GM19351 (cell line): ENCODE data around the gene OSBPL7.

ENCODE experiments used
- ATAC-seq: cut with Tn5 transposase; IDR thresholded peaks from one replicate; pipeline ENCODE4 v1.9.1; 2021; ENCODE audit warnings: mild to moderate bottlenecking, moderate library complexity; ENCODE audit not compliant: unreplicated experiment

OSBPL7 gene

GRCh38 chr17:47829870-47830269 lies 8.3 kb upstream of the OSBPL7 start:
- no peak for ATAC-seq

GRCh38 chr17:47823519-47823918 lies 1.9 kb upstream of the OSBPL7 start:
- ATAC-seq = no peak

GRCh38 chr17:47822785-47823184 lies 1.2 kb upstream of the OSBPL7 start:
- no peak for ATAC-seq

DNA sequence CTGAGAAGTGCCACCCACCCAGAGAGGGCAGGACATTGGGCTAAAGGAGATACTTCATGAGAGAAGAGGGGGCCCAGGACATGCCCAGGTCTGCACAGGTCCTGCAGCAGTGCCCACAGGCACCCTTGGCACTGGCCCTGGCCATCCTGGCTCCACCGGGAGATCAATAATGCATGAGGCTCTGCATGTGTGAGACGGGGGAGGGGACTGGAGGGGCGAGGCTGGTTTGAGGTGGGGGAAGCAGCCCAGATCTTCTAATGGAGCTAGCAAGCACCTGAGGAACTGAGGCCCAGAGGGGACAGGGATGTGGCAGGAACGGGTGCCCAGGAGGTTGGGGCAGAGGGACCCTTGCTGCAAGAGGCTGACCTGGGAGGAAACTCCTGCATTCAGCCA lies 567 bp downstream of the OSBPL7 start:
- no peak for ATAC-seq

- no peak for ATAC-seq
These were observed 1.4 kb downstream of the OSBPL7 start for GRCh38 chr17:47820033-47820789.

GRCh38 chr17:47819475-47819874 lies 2.1 kb downstream of the OSBPL7 start:
- ATAC-seq = no peak

GRCh38 chr17:47818002-47818695 lies 3.4 kb downstream of the OSBPL7 start:
- no peak for ATAC-seq

DNA sequence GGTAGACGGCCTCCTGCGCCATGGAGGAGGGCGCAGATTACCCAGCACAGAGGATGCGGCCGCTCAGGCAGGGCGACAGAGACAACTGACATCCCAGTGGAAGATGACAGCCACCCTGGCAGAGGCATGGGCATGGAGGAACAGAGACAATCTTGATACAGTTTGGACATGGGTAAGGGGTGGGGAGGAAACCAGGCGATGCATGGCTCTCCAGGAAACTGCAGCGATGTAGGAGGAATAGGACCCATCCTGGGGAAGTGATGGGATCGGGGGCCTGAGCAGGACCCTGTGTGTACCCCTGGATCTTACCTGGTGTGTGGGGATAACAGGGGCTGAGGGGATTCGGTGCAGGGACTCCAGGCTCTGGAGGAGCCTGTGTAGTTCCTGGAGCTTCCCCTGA lies 4.6 kb downstream of the OSBPL7 start:
- no peak for ATAC-seq

GRCh38 chr17:47816111-47816735 lies 5.4 kb downstream of the OSBPL7 start:
- no peak for ATAC-seq

GRCh38 chr17:47815106-47815918 lies 6.3 kb downstream of the OSBPL7 start:
- no peak for ATAC-seq

- ATAC-seq = no peak
These were observed 8.0 kb downstream of the OSBPL7 start for GRCh38 chr17:47813512-47814031.

- ATAC-seq = no peak
These were observed 8.5 kb downstream of the OSBPL7 start for GRCh38 chr17:47813077-47813476.

DNA sequence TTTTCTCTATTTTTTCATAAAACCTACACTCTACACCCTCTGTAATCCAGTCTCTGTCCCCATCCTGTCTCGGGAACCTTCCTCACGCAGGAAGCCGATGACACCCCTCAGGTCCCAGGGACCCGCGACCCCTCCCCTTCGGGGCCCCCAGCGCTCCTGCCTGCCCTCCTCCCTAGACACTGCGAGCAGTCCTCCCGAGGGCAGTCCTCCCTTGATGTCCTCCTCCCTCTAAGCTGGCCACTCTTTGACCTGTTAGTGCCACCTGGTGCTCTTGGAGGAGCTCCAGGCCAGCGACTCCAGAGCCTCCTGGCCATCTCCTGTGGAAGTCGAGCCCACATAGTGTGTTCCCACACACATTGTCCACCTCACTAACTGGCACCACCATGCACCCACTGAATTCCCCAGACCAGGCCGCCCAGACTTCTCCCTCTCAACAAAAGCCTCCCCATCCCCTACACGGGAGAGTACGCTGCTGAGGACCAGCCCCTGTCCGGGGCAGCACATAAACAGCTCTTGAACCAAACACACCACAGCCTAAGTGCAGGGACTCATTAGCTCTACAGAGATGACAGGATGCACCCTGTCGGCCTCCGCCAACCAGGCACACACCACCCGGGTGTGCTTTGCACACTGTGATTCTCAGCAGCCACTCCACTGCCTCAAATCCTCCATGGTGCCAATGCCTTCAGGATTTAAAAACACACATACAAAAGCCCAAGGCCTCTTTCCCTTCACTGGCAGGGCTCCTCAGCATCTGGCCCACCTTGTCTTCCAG lies 9.3 kb downstream of the OSBPL7 start:
- ATAC-seq = no peak

DNA sequence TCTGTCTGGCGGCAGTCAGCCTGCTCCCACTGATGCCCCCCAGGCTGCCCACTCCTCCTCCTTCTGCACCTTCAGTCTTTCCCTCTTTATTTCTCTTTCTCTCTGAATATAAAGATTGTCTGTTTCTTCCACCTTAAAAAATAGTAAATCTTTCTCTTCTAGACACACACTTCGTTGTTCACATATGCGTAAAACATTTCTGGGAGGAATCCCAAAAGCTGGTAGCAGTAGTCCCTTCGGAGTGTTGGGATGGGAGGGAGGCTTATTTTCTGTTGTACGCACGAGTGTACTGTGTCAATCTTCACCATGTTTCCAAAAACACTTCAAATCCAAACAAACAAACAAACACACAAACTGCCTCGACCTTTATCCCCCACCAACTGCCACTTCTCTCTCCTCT lies 9.9 kb downstream of the OSBPL7 start:
- no peak for ATAC-seq

DNA sequence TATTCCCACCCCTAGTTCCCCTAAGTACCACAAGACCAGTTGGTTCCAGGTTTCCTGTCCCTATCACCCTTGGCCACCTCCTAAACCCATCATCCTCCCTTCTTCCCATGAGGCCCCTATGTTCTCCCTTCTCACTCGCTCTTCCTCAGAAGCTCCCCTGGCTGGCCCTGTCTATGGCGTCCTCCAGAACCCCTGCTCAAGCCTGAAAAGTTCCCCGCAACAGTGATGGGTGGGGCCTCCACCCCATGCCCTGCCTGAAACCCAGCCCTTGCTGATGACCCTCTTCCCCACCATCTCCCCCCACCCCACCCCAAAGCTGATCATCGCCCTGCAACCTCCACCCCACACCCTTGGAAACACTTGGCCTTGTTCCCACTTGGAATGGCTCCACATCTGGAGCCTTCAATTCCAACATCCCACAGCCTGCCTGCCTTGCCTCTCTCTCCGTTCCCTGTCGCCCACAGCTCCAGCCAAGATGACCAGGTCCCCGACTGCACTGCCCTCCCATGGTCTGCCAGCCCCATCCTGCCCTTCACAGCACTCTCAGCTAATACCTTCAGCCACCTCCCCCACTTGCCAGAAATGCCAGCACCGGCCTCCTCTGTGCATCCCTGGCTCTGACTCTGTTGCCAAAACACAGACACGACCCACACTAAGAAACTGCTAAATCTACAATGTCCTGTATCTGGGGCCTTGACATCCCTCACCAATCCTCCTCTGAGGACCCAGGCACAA lies 10.5 kb downstream of the OSBPL7 start:
- no peak for ATAC-seq

- no peak for ATAC-seq
These were observed 11.3 kb downstream of the OSBPL7 start for GRCh38 chr17:47810200-47810821.

GRCh38 chr17:47808830-47809480 lies 12.6 kb downstream of the OSBPL7 start:
- no peak for ATAC-seq

DNA sequence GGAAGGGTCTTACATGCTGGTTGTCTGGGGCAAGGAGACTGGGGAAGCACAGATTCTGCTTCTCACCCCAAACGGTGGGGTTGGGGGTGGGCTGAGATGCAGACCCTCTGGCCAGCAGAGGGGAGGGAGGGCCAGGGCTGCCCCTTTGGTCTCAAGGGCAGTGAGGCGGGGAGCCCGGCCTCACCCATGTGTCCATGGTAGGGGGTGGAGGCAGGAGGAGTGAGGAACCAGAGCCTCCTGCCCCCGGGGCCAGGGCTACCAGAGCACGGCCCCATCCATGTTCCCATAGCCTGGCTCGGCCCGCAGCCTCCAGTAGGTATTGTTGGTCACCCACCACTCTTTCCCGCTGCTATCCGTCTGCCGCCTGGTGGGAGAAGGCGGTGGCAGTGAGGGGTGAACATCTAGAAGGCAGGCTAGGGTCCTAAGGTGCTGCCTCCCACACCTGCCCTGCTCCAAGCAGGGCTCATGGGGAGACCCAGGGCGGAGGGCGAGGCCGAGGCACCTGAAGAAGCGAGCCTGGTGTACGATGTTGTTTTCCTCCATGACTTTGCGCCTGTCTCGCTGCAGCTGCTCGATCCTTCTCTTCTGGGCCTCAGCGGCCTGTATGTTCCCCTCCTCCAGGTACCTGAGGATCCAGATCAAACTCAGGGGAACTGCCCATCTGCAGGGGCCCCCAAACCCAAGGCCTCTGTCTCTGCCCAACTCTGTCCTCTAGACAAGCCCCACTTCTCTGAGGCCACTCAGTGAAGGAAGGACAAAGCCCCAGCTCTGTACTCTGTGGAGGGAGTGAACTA lies 13.4 kb downstream of the OSBPL7 start:
- ATAC-seq = no peak
